Measurements from ENCODE around the gene ESRRB. TPM values are rescaled to one million over a fixed set of nuclear protein-coding genes. Genes with fewer than 3 reads are reported as not detected.

ESRRB gene
- total RNA-seq, 1 experiment from 2014 or later, result 1.6 TPM

DNA sequence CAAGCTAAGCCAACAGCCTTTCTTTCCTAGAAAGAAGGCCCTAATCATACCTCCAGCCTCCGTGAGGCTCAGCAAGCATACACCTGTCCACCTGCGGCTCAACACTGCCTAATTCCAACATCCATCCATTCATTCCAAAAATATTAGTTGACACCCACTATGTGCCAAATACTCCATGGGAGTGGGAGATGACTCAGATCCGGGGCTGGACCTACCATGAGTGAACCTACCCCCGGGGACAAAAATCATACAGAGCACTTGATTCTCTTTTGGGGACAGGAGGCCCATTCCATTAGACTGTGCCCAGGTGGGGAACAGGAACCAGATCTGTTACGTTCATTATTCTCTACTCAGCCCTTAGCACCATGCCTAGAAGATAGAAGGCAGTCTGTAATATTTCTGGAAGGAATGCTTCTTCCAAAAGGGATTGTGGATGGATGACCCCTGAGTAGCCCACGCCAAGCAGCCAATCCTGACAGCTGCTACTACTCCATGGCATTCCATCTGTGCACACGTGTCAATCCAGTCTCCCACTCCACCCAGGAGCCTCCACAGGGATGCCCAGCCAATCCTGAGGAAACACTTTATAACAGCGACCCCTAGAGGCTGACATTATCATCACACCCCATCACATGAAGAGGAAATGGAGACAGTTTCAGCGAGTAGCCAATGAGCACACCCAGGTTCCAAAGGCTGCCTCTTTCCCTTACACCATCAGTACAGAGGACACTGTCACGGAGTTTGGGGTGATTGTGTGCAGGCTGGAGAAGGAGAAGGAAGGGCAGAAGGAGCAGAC is 170.7 kb downstream of the ESRRB start:
- ATAC-seq (peak; percentile 81), DNase-seq (ENCODE audit: low spot score) (peak; percentile 72)
- H3K36me3 Mint-ChIP-seq, result no peaks in the 10 kb centered on the region
- no peaks in the 10 kb centered on the region for H3K9me3 Mint-ChIP-seq
- peaks cover 21% of the 10 kb centered on the region for H3K4me1 Mint-ChIP-seq
- no peaks in the 10 kb centered on the region for H3K27me3 Mint-ChIP-seq (ENCODE audit: low read depth)
- H3K4me3 Mint-ChIP-seq, result no peak overlapping the region
- ChIA-PET CTCF (interaction anchor here (0.9 to 1.5 kb wide), 3 partner anchors 8 to 36 kb away, joined by 3 to 5 read pairs (median 4); no protein-coding TSS in a partner anchor), POLR2A (no interaction called here)
- no peak overlapping the region for H3K27ac Mint-ChIP-seq
- no peak for TF ChIP-seq ZNF281 (CRISPR knock-in tag; IDR thresholded peaks at IDR 0.05)
- TF ChIP-seq, protein P1, sequence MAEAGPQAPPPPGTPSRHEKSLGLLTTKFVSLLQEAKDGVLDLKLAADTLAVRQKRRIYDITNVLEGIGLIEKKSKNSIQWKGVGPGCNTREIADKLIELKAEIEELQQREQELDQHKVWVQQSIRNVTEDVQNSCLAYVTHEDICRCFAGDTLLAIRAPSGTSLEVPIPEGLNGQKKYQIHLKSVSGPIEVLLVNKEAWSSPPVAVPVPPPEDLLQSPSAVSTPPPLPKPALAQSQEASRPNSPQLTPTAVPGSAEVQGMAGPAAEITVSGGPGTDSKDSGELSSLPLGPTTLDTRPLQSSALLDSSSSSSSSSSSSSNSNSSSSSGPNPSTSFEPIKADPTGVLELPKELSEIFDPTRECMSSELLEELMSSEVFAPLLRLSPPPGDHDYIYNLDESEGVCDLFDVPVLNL (CRISPR knock-in tag; IDR thresholded peaks at IDR 0.05; ENCODE audit: borderline replicate concordance, low read depth), result no peak
- TF ChIP-seq ZNF219 (CRISPR knock-in tag; IDR thresholded peaks at IDR 0.05; ENCODE audit: borderline replicate concordance), result no peak
- TF ChIP-seq, protein P2, sequence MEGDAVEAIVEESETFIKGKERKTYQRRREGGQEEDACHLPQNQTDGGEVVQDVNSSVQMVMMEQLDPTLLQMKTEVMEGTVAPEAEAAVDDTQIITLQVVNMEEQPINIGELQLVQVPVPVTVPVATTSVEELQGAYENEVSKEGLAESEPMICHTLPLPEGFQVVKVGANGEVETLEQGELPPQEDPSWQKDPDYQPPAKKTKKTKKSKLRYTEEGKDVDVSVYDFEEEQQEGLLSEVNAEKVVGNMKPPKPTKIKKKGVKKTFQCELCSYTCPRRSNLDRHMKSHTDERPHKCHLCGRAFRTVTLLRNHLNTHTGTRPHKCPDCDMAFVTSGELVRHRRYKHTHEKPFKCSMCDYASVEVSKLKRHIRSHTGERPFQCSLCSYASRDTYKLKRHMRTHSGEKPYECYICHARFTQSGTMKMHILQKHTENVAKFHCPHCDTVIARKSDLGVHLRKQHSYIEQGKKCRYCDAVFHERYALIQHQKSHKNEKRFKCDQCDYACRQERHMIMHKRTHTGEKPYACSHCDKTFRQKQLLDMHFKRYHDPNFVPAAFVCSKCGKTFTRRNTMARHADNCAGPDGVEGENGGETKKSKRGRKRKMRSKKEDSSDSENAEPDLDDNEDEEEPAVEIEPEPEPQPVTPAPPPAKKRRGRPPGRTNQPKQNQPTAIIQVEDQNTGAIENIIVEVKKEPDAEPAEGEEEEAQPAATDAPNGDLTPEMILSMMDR (IDR thresholded peaks at IDR 0.05), result peak; percentile 95

DNA sequence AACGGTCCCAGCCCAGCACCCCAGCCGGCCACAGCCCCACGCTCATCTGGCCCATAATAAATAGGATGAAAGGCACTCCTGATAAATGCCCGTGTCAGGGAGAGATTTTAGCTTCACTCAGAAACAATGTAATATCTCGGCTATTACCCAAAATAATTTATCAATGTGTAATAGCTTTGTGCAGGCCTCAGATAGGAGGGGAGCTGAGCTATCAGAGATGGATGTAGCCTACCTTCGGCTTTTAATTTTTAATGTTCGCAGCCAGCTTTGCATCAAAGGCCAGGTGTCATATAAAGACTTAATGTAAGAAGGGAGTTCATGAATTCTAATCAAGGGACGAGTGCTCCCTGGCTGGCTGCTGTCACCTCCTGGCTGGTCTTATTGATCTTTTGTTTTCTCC is 171.9 kb downstream of the ESRRB start:
- POLR2A ChIA-PET, result no interaction called here
- no peak for TF ChIP-seq FOXP4 (CRISPR knock-in tag; IDR thresholded peaks at IDR 0.05)
- no peak for TF ChIP-seq TEAD4 (CRISPR knock-in tag; IDR thresholded peaks at IDR 0.05)
- no peak for TF ChIP-seq ZNF317 (CRISPR knock-in tag; IDR thresholded peaks at IDR 0.05; ENCODE audit: borderline replicate concordance, low read depth)
- no peak for TF ChIP-seq ZNF121 (CRISPR knock-in tag; IDR thresholded peaks at IDR 0.05)
- TF ChIP-seq, protein P3, sequence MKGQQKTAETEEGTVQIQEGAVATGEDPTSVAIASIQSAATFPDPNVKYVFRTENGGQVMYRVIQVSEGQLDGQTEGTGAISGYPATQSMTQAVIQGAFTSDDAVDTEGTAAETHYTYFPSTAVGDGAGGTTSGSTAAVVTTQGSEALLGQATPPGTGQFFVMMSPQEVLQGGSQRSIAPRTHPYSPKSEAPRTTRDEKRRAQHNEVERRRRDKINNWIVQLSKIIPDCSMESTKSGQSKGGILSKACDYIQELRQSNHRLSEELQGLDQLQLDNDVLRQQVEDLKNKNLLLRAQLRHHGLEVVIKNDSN (CRISPR knock-in tag; IDR thresholded peaks at IDR 0.05), result no peak
- TF ChIP-seq CBFB (CRISPR knock-in tag; IDR thresholded peaks at IDR 0.05; ENCODE audit: low read depth), result no peak
- TF ChIP-seq, protein P4, sequence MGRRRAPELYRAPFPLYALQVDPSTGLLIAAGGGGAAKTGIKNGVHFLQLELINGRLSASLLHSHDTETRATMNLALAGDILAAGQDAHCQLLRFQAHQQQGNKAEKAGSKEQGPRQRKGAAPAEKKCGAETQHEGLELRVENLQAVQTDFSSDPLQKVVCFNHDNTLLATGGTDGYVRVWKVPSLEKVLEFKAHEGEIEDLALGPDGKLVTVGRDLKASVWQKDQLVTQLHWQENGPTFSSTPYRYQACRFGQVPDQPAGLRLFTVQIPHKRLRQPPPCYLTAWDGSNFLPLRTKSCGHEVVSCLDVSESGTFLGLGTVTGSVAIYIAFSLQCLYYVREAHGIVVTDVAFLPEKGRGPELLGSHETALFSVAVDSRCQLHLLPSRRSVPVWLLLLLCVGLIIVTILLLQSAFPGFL (CRISPR knock-in tag; IDR thresholded peaks at IDR 0.05; ENCODE audit: borderline replicate concordance), result no peak
- TF ChIP-seq HMGXB4 (CRISPR knock-in tag; IDR thresholded peaks at IDR 0.05), result no peak
- TF ChIP-seq AR (CRISPR knock-in tag; IDR thresholded peaks at IDR 0.05), result no peak
- no peak for TF ChIP-seq EMX1 (CRISPR knock-in tag; IDR thresholded peaks at IDR 0.05)
- no peak for TF ChIP-seq ATF6 (CRISPR knock-in tag; IDR thresholded peaks at IDR 0.05)
- no peak for TF ChIP-seq SP1 (CRISPR knock-in tag; conservative IDR thresholded peaks at IDR 0.05)

More for the DNA sequence above, 171.9 kb downstream of the ESRRB start:
- peaks cover 18% of the 10 kb centered on the region for H3K4me1 Mint-ChIP-seq
- no peak for ATAC-seq
- no peaks in the 10 kb centered on the region for H3K36me3 Mint-ChIP-seq
- no peaks in the 10 kb centered on the region for H3K27me3 Mint-ChIP-seq (ENCODE audit: low read depth)
- DNase-seq (ENCODE audit: low spot score), result no peak
- no peak overlapping the region for H3K4me3 Mint-ChIP-seq
- CTCF ChIA-PET, result no interaction called here
- H3K27ac Mint-ChIP-seq, result no peak overlapping the region
- no peaks in the 10 kb centered on the region for H3K9me3 Mint-ChIP-seq

Measured in WTC11 (cell line).